HCT116 (cell line): ENCODE results near the gene HAUS8. TPM values are rescaled to one million over a fixed set of nuclear protein-coding genes. Genes with fewer than 3 reads are reported as not detected.

Source experiments
- ATAC-seq: fragments of 200-7000 bp; cut with Tn5 transposase; 2 replicates; pipeline ENCODE4 v1.9.1; 2020; ENCODE audit warnings: mild to moderate bottlenecking, moderate library complexity
- BruUV-seq: library from RNA; stranded (reverse); fragments of 400-500 nt; replicated peaks from 2 replicates; lab custom pipeline; 2021; lab: Mats Ljungman, UMichigan
- CTCF ChIA-PET: fragments of 300-600 bp; sonication (Branson Sonifier 250); formaldehyde crosslinking; loops from one replicate; lab custom pipeline; 2021; ENCODE audit warnings: antibody characterized with exemption; lab: Charles Lee
- POLR2A ChIA-PET: fragments of 300-600, 350-600 bp; sonication (Branson Sonifier 250); formaldehyde crosslinking; loops from one replicate; lab custom pipeline; 2021; ENCODE audit warnings: antibody characterized with exemption; lab: Charles Lee
- RAD21 ChIA-PET, 2 experiments: fragments of 300-600 bp; sonication (Branson Sonifier 250); formaldehyde crosslinking; loops; one replicate each; lab custom pipeline; 2023; ENCODE audit warnings: low total read pairs in 2 of 2; ENCODE audit not compliant: uncharacterized antibody in 2 of 2, unreplicated experiment in 2 of 2, low non-redundant PET in 1 of 2; lab: Charles Lee
- DNase-seq: peaks from one replicate; pipeline ENCODE4 v3.0.0-alpha.2; 2010; ENCODE audit warnings: low read depth, low spot score
- H2AFZ ChIP-seq: fragments of 200-600 bp; shearing (Covaris generic), sonication (generic); 2 replicates; pipeline ENCODE4 v1.6.1; 2017; ENCODE audit warnings: low read depth, mixed run types, mixed read lengths, antibody characterized with exemption, low read length; ENCODE audit not compliant: poor library complexity, severe bottlenecking
- H3K27ac ChIP-seq: 2 replicates; pipeline ENCODE4 v1.5.1; 2012; ENCODE audit warnings: low read depth, low read length
- H3K27me3 ChIP-seq: fragments of 200-600 bp; sonication (generic); 2 replicates; pipeline ENCODE4 v1.6.1; 2016; ENCODE audit warnings: mixed run types, low read length, mixed read lengths; ENCODE audit not compliant: insufficient read depth
- H3K36me3 ChIP-seq, 2 experiments: fragments of 200-500 bp in 1 of 2; fragments of 200-600 bp in 1 of 2; sonication (Bioruptor generic) in 1 of 2; sonication (generic) in 1 of 2; 2 replicates each; pipeline versions ENCODE4 v1.5.1 to v1.6.1; 2014 to 2016; ENCODE audit warnings: low read length in 2 of 2, inconsistent platforms in 1 of 2, mixed read lengths in 1 of 2, mixed run types in 1 of 2; ENCODE audit not compliant: insufficient read depth in 2 of 2, control insufficient read depth in 1 of 2
- H3K4me1 ChIP-seq, 2 experiments: fragments of 200-600 bp in 1 of 2; sonication (generic) in 1 of 2; 2 replicates each; pipeline versions ENCODE4 v1.5.1 to v1.6.1; 2012 to 2017; ENCODE audit warnings: low read length in 2 of 2, inconsistent platforms in 1 of 2, mild to moderate bottlenecking in 1 of 2, mixed read lengths in 1 of 2, mixed run types in 1 of 2, moderate library complexity in 1 of 2; ENCODE audit not compliant: insufficient read depth in 2 of 2, control insufficient read depth in 1 of 2
- H3K4me2 ChIP-seq: fragments of 200-600 bp; sonication (generic); 2 replicates; pipeline ENCODE4 v1.6.1; 2017; ENCODE audit warnings: mixed run types, low read length, mixed read lengths
- H3K4me3 ChIP-seq, 2 experiments: fragments of 200-600 bp in 1 of 2; sonication (generic) in 1 of 2; replicated peaks in 1 of 2; 2 replicates each; pipeline ENCODE4 v1.5.1; 2011 to 2016; ENCODE audit warnings: low read length in 2 of 2, control low read depth in 1 of 2, low read depth in 1 of 2, mild to moderate bottlenecking in 1 of 2, mixed read lengths in 1 of 2, mixed run types in 1 of 2
- H3K79me2 ChIP-seq: fragments of 200-600 bp; sonication (generic); 2 replicates; pipeline ENCODE4 v1.6.1; 2017; ENCODE audit warnings: mild to moderate bottlenecking, mixed run types, low read length, moderate library complexity, mixed read lengths; ENCODE audit not compliant: insufficient read depth
- H3K9ac ChIP-seq: fragments of 200-600 bp; sonication (generic); 2 replicates; pipeline ENCODE4 v1.6.1; 2016; ENCODE audit warnings: low read length, mixed read lengths
- H3K9me2 ChIP-seq: fragments of 200-600 bp; sonication (generic), shearing (Covaris generic); 2 replicates; pipeline ENCODE4 v1.6.1; 2017; ENCODE audit warnings: mixed run types, mild to moderate bottlenecking, moderate library complexity; ENCODE audit not compliant: insufficient read depth
- H3K9me3 ChIP-seq, 2 experiments: fragments of 200-500 bp in 1 of 2; fragments of 200-600 bp in 1 of 2; sonication (Bioruptor generic) in 1 of 2; sonication (generic) in 1 of 2; 2 replicates each; pipeline ENCODE4 v1.6.1; 2014 to 2017; ENCODE audit warnings: low read length in 2 of 2, mixed read lengths in 2 of 2, inconsistent platforms in 1 of 2, low read depth in 1 of 2, mild to moderate bottlenecking in 1 of 2, mixed run types in 1 of 2, moderate library complexity in 1 of 2; ENCODE audit not compliant: control insufficient read depth in 1 of 2, insufficient read depth in 1 of 2
- H4K20me1 ChIP-seq: fragments of 200-600 bp; sonication (generic), shearing (Covaris generic); 2 replicates; pipeline ENCODE4 v1.6.1; 2017; ENCODE audit warnings: mixed run types, mild to moderate bottlenecking, moderate library complexity; ENCODE audit not compliant: insufficient read depth
- EGR1 ChIP-seq: IDR thresholded peaks from 2 replicates; pipeline ENCODE4 v1.6.1; 2012; ENCODE audit warnings: low read depth
- ELF1 ChIP-seq: IDR thresholded peaks from 2 replicates; pipeline ENCODE4 v1.6.1; 2012; ENCODE audit warnings: low read depth, borderline replicate concordance
- POLR2AphosphoS5 ChIP-seq: IDR thresholded peaks from 2 replicates; pipeline ENCODE4 v1.6.1; 2011; ENCODE audit warnings: mild to moderate bottlenecking, low read depth, low read length, moderate library complexity
- SRF ChIP-seq: IDR thresholded peaks from 2 replicates; pipeline ENCODE4 v1.6.1; 2012; ENCODE audit warnings: low read depth
- ZFX ChIP-seq: fragments of 450-650 bp; IDR thresholded peaks from 2 replicates; pipeline ENCODE4 v1.6.1; 2017
- ZNF274 ChIP-seq: fragments of 200-500 bp; sonication (Bioruptor generic); IDR thresholded peaks from 2 replicates; pipeline ENCODE4 v1.6.1; 2014; ENCODE audit warnings: mild to moderate bottlenecking, low read depth, low read length, inconsistent platforms
- intact Hi-C: fragments of 100-400 bp; cut with micrococcal nuclease; formaldehyde crosslinking; loops from 2 replicates; pipeline ENCODE4 v1.10.0; 2022
- total RNA-seq: library from RNA; stranded (reverse); gene quantifications from one replicate; pipeline ENCODE4 v1.2.1, GENCODE V29; 2021; ENCODE audit not compliant: unreplicated experiment
- TF ChIP-seq, protein P1 (sequence below): IDR thresholded peaks from 2 replicates; pipeline ENCODE4 v1.6.1; 2012
- TF ChIP-seq, protein P2 (sequence below): IDR thresholded peaks from 2 replicates; pipeline ENCODE4 v1.6.1; 2012; ENCODE audit warnings: low read depth
- TF ChIP-seq, protein P3 (sequence below): IDR thresholded peaks from 2 replicates; pipeline ENCODE4 v1.6.1; 2011; ENCODE audit warnings: mild to moderate bottlenecking, low read length, moderate library complexity; ENCODE audit not compliant: insufficient replicate concordance; ENCODE audit errors: extremely low read depth
- TF ChIP-seq, protein P4 (sequence below), 3 experiments: fragments of 200-600 bp in 1 of 3; sonication (generic) in 1 of 3; IDR thresholded peaks in 2 of 3; conservative IDR thresholded peaks in 1 of 3; 2 replicates each; pipeline ENCODE4 v1.5.1; 2012 to 2017; ENCODE audit warnings: low read depth in 2 of 3, low read length in 2 of 3, antibody characterized with exemption in 1 of 3, borderline replicate concordance in 1 of 3, control low read depth in 1 of 3, mild to moderate bottlenecking in 1 of 3, mixed read lengths in 1 of 3, mixed run types in 1 of 3, moderate library complexity in 1 of 3; ENCODE audit not compliant: insufficient read depth in 1 of 3

Gene HAUS8
- total RNA-seq, 1 experiment from 2014 or later, result 23.6 TPM

DNA sequence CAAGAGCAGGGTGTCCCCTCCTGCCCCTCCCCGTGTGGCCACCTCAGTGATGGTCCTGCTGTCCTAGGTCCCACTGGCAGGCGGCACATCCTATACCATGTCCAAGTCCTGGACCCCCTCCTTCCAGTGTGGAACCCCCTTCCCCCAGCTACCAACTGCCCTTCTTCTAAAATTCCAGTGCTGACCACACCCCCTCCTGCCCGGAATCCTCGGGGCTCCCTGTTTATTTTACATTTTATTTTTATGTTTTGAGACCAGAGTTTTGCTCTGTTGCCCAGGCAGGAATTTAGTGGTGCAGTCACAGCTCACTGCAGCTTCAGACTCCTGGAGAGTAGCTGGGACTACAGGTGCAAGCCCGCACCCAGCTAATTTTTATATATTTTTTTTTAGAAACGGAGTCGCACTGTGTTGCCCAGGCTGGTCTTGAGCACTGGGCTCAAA, 47.7 kb downstream of the HAUS8 start:
- BruUV-seq, result no TSS peak
- POLR2A ChIA-PET, result no interaction called here
- Histone ChIP-seq H3K27ac (no peak overlapping the region), H3K9me2 (no peaks in the 10 kb centered on the region)
- no peak for TF ChIP-seq EGR1
- no peak for TF ChIP-seq SRF
- TF ChIP-seq, all 23 proteins: peak for 0
- no peaks in the 10 kb centered on the region for H3K36me3 ChIP-seq
- no peaks in the 10 kb centered on the region for H3K27me3 ChIP-seq
- no peak overlapping the region for H2AFZ ChIP-seq
- no peak overlapping the region for H3K4me2 ChIP-seq
- H3K9ac ChIP-seq, result no peak overlapping the region
- no peaks in the 10 kb centered on the region for H3K9me3 ChIP-seq
- RAD21 ChIA-PET, result no interaction called here
- intact Hi-C loops, result no loop called here
- no peak for DNase-seq
- ATAC-seq, result no peak
- H3K4me1 ChIP-seq, result peaks cover 11 to 24% of the 10 kb centered on the region in 2 experiments
- H4K20me1 ChIP-seq, result no peaks in the 10 kb centered on the region
- H3K4me3 ChIP-seq, result no peak overlapping the region
- CTCF ChIA-PET, result no interaction called here
- no peaks in the 10 kb centered on the region for H3K79me2 ChIP-seq

DNA sequence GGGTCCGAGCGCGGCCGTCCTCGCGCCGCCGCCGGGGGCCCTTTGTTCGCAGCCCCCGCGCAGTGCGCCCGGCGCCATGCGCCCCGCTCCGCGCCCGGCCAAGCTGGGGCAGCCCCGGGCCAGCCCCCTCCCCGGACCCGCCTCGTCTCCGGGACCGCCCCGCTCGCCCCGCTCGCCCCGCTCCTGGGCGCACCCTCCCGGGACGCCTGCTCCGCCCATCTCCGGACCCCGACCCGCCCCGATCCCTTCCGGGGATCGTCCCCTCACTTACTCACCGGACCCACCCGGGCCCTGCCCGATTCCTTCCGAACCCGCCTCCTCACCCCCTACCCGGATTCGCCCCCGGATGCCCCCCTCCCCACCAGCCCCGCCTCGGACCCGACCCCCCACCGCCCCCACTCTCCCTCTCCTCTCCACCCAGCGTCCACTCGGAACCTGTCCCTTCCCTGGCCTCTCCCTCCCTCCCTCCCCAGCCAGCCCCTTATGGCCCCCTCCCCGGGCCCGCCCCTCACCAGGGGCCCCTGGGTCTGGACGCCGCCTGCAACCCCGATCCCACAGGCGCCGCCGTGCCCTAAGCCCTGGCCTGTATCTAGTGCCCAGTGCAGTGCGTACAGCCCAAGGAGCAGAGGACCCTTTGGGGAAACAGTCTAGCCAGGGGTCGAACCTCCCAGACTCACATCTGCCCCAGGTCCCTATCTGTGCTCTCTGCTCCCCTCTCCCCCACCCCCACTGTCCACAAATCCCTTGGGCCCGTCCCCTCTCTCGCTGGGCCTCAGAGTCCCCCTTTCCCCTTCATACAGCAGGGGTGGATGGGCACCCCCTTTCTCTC, 48.3 kb downstream of the HAUS8 start, which contains the start of gene CPAMD8:
TSS of gene CPAMD8 (minus strand) at position 105 of the 829 bp plus-strand sequence. CDS start 168 bp downstream, outside the sequence.
- Histone ChIP-seq H3K27me3 (no peaks in the 10 kb centered on the region), H3K27ac (no peak within 1 kb of the TSS), H3K4me1 (peaks cover 11 to 31% of the 10 kb centered on the region in 2 experiments), H3K4me2 (no peak within 1 kb of the TSS), H3K36me3 (no peaks in the 10 kb centered on the region), H3K79me2 (no peaks in the 10 kb centered on the region), H3K9me3 (no peaks in the 10 kb centered on the region), H2AFZ (no peak within 1 kb of the TSS), H3K9ac (no peak within 1 kb of the TSS), H3K9me2 (no peaks in the 10 kb centered on the region), H4K20me1 (no peaks in the 10 kb centered on the region), H3K4me3 (no peak within 1 kb of the TSS)
- DNase-seq, result no peak
- BruUV-seq, result no TSS peak
- ChIA-PET RAD21 (no interaction called here), CTCF (no interaction called here), POLR2A (no interaction called here)
- intact Hi-C loops, result no loop called here
- no peak for ATAC-seq
- TF ChIP-seq ZNF274 (no peak), SRF (no peak), ZFX (no peak), ELF1 (no peak), POLR2AphosphoS5 (no peak)
- TF ChIP-seq, protein P1, sequence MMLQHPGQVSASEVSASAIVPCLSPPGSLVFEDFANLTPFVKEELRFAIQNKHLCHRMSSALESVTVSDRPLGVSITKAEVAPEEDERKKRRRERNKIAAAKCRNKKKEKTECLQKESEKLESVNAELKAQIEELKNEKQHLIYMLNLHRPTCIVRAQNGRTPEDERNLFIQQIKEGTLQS, result no peak
- TF ChIP-seq, protein P2, sequence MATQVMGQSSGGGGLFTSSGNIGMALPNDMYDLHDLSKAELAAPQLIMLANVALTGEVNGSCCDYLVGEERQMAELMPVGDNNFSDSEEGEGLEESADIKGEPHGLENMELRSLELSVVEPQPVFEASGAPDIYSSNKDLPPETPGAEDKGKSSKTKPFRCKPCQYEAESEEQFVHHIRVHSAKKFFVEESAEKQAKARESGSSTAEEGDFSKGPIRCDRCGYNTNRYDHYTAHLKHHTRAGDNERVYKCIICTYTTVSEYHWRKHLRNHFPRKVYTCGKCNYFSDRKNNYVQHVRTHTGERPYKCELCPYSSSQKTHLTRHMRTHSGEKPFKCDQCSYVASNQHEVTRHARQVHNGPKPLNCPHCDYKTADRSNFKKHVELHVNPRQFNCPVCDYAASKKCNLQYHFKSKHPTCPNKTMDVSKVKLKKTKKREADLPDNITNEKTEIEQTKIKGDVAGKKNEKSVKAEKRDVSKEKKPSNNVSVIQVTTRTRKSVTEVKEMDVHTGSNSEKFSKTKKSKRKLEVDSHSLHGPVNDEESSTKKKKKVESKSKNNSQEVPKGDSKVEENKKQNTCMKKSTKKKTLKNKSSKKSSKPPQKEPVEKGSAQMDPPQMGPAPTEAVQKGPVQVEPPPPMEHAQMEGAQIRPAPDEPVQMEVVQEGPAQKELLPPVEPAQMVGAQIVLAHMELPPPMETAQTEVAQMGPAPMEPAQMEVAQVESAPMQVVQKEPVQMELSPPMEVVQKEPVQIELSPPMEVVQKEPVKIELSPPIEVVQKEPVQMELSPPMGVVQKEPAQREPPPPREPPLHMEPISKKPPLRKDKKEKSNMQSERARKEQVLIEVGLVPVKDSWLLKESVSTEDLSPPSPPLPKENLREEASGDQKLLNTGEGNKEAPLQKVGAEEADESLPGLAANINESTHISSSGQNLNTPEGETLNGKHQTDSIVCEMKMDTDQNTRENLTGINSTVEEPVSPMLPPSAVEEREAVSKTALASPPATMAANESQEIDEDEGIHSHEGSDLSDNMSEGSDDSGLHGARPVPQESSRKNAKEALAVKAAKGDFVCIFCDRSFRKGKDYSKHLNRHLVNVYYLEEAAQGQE, result no peak
- TF ChIP-seq, protein P3, sequence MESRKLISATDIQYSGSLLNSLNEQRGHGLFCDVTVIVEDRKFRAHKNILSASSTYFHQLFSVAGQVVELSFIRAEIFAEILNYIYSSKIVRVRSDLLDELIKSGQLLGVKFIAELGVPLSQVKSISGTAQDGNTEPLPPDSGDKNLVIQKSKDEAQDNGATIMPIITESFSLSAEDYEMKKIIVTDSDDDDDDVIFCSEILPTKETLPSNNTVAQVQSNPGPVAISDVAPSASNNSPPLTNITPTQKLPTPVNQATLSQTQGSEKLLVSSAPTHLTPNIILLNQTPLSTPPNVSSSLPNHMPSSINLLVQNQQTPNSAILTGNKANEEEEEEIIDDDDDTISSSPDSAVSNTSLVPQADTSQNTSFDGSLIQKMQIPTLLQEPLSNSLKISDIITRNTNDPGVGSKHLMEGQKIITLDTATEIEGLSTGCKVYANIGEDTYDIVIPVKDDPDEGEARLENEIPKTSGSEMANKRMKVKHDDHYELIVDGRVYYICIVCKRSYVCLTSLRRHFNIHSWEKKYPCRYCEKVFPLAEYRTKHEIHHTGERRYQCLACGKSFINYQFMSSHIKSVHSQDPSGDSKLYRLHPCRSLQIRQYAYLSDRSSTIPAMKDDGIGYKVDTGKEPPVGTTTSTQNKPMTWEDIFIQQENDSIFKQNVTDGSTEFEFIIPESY, result no peak
- TF ChIP-seq, protein P4, sequence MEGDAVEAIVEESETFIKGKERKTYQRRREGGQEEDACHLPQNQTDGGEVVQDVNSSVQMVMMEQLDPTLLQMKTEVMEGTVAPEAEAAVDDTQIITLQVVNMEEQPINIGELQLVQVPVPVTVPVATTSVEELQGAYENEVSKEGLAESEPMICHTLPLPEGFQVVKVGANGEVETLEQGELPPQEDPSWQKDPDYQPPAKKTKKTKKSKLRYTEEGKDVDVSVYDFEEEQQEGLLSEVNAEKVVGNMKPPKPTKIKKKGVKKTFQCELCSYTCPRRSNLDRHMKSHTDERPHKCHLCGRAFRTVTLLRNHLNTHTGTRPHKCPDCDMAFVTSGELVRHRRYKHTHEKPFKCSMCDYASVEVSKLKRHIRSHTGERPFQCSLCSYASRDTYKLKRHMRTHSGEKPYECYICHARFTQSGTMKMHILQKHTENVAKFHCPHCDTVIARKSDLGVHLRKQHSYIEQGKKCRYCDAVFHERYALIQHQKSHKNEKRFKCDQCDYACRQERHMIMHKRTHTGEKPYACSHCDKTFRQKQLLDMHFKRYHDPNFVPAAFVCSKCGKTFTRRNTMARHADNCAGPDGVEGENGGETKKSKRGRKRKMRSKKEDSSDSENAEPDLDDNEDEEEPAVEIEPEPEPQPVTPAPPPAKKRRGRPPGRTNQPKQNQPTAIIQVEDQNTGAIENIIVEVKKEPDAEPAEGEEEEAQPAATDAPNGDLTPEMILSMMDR (IDR thresholded peaks at IDR 0.05 in 2 of 3, conservative IDR thresholded peaks at IDR 0.05 in 1 of 3; ENCODE audit: borderline replicate concordance in 1 of 3, insufficient read depth in 1 of 3, low read depth in 2 of 3, low read length in 2 of 3), result no peak
